ENCODE data around the gene ACTA2.

The ACTA2 gene

GRCh38 chr10:88896994-88897853 is 55.3 kb downstream of the ACTA2 start:
- H3K27ac ChIP-seq: no peak overlapping the region
- no peak for TF ChIP-seq ZFX (IDR thresholded peaks at IDR 0.05; ENCODE audit: borderline replicate concordance)
- TF ChIP-seq CTCF (IDR thresholded peaks at IDR 0.05): no peak

- no peak overlapping the region for H3K27ac ChIP-seq
- TF ChIP-seq ZFX (IDR thresholded peaks at IDR 0.05; ENCODE audit: borderline replicate concordance) (no peak), CTCF (IDR thresholded peaks at IDR 0.05) (no peak)
Observed at GRCh38 chr10:88896372-88896993, 56.1 kb downstream of the ACTA2 start.

- TF ChIP-seq ZFX (IDR thresholded peaks at IDR 0.05; ENCODE audit: borderline replicate concordance): no peak
- TF ChIP-seq CTCF (IDR thresholded peaks at IDR 0.05): no peak
- no peak overlapping the region for H3K27ac ChIP-seq
Observed at GRCh38 chr10:88895250-88895649, 57.3 kb downstream of the ACTA2 start.

GRCh38 chr10:88893611-88894010 is 59.0 kb downstream of the ACTA2 start:
- H3K27ac ChIP-seq: no peak overlapping the region
- TF ChIP-seq CTCF (IDR thresholded peaks at IDR 0.05): no peak
- no peak for TF ChIP-seq ZFX (IDR thresholded peaks at IDR 0.05; ENCODE audit: borderline replicate concordance)

- no peak for TF ChIP-seq CTCF (IDR thresholded peaks at IDR 0.05)
- no peak for TF ChIP-seq ZFX (IDR thresholded peaks at IDR 0.05; ENCODE audit: borderline replicate concordance)
- H3K27ac ChIP-seq: no peak overlapping the region
Observed at GRCh38 chr10:88892222-88892967, 60.2 kb downstream of the ACTA2 start.

- TF ChIP-seq CTCF (IDR thresholded peaks at IDR 0.05) (no peak), ZFX (IDR thresholded peaks at IDR 0.05; ENCODE audit: borderline replicate concordance) (no peak)
- no peak overlapping the region for H3K27ac ChIP-seq
Observed at GRCh38 chr10:88890681-88891381, 61.7 kb downstream of the ACTA2 start.
